ENCODE data around the gene COMMD1.

DNA sequence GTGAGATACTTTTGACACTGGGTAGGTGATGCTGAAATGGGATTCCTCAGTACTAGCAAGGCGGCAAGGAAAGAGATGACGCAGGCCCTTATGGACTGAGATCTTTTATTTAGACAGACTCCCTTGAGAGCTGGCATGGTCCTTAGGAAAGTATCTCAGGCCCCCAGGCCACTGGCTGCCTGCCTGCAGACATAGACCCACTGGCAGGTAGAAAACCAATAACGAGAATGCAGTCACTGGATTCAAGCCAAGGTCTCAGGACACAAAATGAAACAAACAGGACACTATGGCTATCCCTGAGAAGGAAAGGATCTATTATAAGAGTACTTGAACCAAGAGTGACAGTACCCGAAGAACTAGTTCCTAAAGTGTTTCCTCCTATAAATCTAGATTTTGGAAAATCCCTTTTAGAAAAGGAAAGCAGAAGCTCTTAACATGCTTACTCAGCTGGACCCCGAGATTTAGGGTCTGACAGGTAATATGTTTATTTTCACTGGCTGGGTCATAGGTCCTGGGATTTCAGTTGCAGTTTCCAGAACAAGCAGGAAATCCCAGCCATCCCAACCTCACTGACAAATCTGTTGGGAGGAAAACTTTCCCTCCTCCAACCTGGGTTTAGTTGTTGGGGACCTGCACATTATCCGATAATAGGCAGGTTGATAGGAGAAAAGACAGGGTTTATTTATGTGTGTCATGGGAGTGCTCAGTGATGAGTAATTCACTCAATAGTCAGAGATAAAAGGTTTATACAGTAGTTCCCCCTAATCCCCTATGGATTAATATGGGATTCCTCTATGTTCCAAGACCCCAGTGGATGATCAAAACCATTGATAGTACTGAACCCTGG is 44.5 kb downstream of the COMMD1 start:
- TF ChIP-seq, protein P1, sequence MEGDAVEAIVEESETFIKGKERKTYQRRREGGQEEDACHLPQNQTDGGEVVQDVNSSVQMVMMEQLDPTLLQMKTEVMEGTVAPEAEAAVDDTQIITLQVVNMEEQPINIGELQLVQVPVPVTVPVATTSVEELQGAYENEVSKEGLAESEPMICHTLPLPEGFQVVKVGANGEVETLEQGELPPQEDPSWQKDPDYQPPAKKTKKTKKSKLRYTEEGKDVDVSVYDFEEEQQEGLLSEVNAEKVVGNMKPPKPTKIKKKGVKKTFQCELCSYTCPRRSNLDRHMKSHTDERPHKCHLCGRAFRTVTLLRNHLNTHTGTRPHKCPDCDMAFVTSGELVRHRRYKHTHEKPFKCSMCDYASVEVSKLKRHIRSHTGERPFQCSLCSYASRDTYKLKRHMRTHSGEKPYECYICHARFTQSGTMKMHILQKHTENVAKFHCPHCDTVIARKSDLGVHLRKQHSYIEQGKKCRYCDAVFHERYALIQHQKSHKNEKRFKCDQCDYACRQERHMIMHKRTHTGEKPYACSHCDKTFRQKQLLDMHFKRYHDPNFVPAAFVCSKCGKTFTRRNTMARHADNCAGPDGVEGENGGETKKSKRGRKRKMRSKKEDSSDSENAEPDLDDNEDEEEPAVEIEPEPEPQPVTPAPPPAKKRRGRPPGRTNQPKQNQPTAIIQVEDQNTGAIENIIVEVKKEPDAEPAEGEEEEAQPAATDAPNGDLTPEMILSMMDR (IDR thresholded peaks at IDR 0.05), result no peak
- no peak for TF ChIP-seq POLR2A (IDR thresholded peaks at IDR 0.05)
- TF ChIP-seq POLR2AphosphoS5 (IDR thresholded peaks at IDR 0.05), result no peak
- no peak for TF ChIP-seq EP300 (IDR thresholded peaks at IDR 0.05)

Measured in gastroesophageal sphincter (tissue), 3 donors.